Fibroblast of skin of back (primary cell): ENCODE data around the gene RANBP2.

Experiments used
- DNase-seq: peaks from one replicate; pipeline ENCODE4 v3.0.0-alpha.2; 2013

Gene RANBP2

DNA sequence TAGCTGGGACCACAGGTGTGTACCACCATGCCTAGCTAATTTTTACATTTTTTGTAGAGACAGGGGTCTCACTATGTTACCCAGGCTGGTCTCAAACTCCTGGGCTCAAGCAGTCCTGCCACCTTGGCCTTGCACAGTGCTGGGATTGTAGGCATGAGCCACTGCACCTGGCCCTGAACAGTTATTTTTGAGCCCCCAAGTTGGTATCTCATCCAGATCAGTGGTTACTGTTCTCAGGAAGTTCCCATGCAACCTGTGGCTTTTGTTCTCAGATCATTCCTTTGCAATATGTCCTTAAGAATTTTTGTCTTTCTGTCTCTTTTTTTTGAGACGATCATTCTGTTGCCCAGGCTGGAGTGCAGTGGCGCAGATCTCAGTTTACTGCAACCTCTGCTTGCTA, 59.6 kb downstream of the RANBP2 start:
- DNase-seq = no peak

- no peak for DNase-seq
Measured at GRCh38 chr2:108786008-108786353, 66.7 kb downstream of the RANBP2 start.

DNA sequence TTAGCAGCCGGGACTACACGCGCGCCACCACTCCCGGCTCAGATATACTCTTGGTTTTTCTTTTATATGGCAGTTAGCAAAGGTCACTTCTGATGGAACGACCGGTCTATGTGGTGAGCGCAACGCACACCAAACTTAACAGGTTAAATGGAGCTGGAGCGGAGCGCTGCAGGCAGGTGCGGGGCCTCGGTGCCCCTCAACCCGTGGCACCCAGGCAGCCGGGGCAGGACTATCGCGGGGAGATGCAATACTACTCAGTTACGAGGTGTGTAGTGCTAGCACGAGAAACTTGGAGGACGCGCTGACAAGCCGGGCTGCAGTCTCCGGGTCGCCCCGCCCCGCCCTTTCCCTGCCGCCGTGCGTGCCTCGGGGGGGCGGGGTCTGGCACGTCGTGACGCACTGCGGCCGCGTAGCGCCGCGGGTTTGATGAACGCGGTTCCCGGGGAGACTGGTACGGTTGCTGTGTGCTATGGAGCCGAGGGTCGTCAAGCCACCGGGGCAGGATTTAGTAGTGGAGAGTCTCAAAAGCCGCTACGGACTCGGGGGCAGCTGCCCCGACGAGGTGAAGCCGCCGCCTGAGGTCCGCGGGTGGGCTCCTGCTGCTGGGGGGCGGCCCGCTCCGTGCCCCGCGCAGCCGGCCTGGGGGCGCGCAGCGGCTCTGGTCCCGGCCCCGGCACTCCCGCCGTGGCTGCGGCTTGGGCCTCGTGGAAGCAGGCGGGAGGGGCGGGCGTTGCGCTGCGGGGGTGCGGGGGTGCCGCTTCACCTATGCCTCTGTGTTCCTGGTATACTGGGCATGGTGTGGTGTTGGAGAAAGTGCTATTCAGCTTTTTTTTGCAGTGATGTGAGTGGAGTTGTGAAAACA, 67.3 kb downstream of the RANBP2 start, which contains the start of gene CCDC138:
Gene CCDC138 (plus strand): TSS at position 418 of the 862 bp plus-strand sequence. CDS start 52 bp downstream, at position 470.
- peak; percentile 87 for DNase-seq

GRCh38 chr2:108787216-108787541, 67.9 kb downstream of the RANBP2 start:
- no peak for DNase-seq

GRCh38 chr2:108803045-108803736, 83.9 kb downstream of the RANBP2 start:
- no peak for DNase-seq

- DNase-seq = no peak
Measured at GRCh38 chr2:108805032-108805431, 85.8 kb downstream of the RANBP2 start.

- DNase-seq = no peak
Measured at GRCh38 chr2:108805782-108806181, 86.5 kb downstream of the RANBP2 start.

- DNase-seq = no peak
Measured at GRCh38 chr2:108806371-108807113, 87.3 kb downstream of the RANBP2 start.

GRCh38 chr2:108809936-108810335, 90.7 kb downstream of the RANBP2 start:
- no peak for DNase-seq

GRCh38 chr2:108810993-108811957, 92.0 kb downstream of the RANBP2 start:
- no peak for DNase-seq

DNA sequence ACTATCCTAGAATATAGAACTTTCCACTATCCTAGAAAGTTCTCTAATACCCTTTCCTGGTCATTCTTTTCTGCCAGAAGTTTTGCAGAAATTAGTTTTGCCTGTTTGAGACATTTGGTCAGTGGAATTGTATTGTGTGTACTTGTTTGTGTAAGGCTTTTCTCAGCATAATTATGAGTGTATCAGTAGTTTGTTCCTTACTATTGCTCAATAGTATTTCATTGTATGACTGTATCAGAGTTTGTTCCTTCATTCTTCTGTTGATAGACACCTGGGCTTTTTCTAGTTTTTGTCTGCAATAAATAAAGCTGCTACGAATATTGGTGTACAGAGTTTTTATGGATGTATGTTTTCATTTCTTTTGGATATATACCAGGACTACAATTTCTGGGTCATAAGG, 94.5 kb downstream of the RANBP2 start:
- DNase-seq = no peak

GRCh38 chr2:108820482-108820881, 101.2 kb downstream of the RANBP2 start:
- no peak for DNase-seq

DNA sequence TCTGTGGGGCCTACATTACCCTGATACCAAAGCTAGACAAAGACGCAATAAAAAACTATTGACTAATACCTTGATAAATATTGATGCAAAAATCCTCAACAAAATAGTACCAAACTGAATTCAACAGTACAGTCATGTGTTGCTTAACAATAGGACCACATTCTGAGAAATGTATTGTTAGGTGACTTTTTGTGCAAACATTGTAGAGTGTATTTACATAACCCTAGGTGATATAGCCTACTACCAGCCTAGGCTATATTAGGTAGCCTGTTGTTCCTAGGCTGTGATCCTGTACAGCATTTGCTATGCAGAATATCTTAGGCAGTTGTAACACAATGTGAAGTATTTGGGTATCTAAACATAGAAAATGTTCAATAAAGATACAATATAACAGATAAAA, 104.0 kb downstream of the RANBP2 start:
- no peak for DNase-seq

DNA sequence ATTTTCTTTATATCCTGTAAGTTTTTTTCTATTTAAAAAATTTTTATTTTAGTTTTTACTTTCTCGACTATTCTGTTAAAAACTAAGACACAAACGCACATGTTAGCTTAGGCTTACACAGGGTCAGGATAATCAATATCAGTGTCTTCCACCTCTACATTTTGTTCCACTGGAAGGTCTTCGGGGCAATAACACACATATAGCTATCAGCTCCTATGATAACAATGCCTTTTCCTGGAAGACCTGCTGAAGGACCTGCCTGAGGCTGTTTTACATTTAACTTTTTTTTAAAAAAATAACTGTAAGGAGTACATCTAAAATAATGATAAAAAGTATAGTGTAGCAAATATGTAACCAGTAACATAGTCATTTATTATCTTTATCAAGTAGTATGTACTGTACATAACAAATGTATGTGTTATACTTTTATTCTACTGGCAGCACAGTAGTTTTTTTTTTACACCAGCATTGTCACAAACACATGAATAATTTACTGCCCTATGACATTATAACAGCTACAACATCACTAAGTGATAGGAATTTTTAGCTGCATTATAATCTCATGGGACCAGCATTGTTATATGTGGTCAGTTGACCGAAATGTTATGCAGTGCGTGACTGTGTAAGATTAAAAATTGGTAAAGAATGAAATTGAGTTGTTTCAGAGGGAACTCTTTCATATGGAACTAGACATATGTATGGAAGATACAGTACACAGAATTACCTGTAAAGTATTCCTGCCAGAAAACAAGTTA, 105.2 kb downstream of the RANBP2 start:
- no peak for DNase-seq

- DNase-seq = no peak
Measured at GRCh38 chr2:108825254-108825653, 106.0 kb downstream of the RANBP2 start.

DNA sequence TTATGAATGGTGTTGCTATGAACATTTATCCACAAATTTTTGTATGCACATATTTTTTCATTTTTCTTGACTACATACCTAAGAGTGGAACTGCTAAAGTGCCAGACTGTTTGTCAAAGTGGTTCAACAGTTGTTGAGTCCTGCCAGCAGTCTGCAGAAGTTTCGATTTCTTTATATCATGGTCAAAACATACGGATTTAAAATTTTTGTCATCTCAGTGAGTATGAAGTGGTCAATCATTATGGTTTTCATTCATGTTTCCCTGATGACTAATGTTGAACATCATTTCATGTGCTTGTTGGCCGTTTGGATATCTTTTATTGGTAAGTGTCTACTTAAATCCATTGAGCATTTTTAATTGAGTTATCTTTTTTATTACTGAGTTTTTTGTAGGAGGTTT, 106.5 kb downstream of the RANBP2 start:
- DNase-seq = no peak

DNA sequence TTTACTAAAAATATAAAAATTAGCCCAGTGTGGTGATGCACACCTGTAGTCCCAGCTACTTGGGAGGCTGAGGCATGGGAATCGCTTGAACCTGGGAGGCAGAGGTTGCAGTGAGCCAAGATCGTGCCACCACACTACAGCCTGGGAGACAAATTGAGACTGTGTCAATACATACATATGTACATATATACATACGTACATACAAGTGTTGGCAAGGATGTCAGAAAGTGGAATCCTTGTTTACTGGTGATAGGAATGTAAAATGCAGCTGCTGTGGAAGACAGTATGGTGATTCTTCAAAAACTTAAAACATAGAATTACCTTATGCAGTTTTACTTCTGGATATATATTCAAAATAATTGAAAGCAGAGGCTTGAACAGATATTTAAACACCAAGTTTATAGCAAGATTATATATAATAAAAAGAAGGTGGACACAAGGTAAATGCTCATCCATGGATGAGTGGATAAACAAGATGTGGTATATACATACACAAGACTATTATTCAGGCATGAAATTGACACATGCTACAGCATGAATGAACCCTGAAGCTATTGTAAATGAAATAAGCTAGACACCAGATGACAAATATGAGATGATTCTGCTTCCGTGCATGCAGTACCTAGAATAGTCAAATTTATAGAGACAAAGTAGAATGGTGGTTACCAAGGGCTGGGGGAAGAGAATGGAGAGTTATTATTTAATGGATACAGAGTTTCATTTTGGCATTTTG, 110.5 kb downstream of the RANBP2 start:
- no peak for DNase-seq

DNA sequence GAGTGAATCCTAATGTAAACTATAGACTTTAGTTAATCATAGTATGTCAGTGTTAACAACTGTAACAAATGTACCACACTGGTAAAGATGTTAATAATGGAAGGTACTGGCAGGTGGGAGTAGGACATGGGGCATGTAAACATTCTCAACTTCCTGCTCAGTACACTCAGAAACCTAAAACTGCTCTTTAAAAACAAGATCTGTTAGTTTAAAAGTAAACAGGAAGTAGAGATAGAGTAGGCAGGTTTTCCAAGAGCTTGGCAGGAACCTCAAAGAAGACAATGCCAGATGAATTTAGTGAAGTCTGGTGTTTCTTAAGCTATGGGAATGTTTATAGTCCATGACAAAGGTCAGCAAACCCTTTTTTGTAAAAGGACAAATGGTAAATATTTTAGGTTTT, 113.9 kb downstream of the RANBP2 start:
- no peak for DNase-seq

- no peak for DNase-seq
Measured at GRCh38 chr2:108834620-108835019, 115.3 kb downstream of the RANBP2 start.

DNA sequence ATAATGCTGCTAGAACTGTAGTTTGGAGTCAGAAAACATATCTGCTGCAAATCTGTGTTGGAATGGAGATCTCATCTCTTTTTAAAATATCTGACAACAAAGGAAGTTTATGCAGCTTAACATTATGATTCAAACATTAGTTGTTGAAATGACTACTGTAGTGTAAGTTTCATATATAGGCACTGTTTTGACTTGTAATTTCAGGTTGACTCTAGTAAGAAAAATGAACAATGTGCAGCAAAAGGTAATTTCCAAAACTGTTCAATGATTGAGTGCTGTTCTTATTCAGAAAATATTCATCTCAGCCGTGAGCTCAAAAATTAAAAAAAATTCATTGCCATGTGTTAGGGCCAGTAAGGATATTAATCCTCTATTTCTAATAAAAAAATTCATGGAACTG, 115.8 kb downstream of the RANBP2 start:
- no peak for DNase-seq
